ELF-1 (cell line): ENCODE data around the gene DMBT1.

ENCODE experiments used
- DNase-seq: peaks from one replicate; pipeline ENCODE4 v3.0.0-alpha.2; 2016; ENCODE audit warnings: low read depth, low spot score

The DMBT1 gene

DNA sequence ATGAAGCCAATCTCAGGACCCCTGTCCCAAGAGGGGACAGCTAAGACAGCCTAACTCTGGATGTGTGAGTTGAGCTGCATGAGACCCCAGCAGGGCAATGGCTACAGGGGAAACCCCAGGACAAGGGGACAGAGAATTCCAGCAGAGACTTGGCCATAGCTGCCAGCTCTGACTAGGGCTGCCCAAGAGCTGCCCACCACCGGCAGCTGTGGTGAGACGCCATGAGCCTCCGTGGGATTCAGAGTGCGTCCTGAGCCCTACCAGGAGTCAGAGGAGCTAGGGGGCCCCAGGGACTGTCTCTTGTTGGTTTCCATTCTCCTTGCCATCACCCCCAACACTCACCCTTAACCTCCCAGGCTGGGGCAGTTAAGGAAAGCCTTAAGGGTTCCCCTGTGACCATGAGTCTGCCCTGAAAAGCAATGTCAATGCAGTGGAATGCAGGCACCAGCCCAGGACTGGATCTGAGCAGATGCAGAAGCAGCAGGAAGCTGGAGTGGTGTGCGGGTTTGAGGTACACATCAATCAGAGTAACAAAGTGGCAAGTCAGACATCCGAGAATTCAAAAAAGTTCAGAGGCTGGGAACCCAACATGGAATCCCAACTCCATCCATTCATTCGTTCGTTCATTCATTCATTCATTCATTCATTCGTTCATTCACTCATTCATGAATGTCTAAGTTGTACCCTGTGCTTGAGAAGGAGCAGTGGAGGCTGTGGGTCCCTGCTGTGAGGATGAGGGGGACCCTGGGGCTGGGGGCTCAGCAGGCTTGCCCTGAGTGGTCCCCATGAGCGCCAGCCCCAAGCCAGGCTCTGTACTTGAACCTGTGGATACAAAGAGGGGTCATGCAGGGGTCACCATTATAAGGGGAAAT is 86.2 kb downstream of the DMBT1 start:
- no peak for DNase-seq

DNA sequence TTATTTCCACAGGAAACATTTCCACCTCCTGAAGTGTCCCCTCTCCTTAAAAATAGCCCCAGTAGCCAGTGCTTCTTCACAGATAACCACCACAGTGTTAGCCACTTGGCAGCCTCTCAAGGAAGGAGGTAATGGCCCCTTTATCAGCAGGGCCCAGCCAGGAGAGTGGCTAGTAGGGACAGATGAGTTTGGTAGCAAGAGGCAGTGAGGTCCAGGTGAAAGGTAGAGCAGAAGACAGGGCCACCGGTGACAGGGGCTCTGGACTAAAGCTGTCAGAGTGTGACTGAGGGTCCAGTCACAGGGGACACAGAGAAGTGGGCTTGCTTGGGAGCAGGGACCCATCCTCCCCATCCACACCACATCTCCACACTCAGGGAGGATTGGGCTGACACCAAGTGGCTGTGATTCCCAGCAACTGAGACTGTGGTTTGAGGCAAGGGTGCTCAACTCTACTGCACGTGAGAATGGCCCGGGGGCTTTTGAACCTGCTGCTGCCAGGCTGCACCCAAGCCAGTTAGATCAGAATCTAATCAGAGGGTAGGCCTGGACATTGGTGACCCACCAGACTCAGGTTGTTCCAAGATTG is 86.9 kb downstream of the DMBT1 start:
- no peak for DNase-seq

DNA sequence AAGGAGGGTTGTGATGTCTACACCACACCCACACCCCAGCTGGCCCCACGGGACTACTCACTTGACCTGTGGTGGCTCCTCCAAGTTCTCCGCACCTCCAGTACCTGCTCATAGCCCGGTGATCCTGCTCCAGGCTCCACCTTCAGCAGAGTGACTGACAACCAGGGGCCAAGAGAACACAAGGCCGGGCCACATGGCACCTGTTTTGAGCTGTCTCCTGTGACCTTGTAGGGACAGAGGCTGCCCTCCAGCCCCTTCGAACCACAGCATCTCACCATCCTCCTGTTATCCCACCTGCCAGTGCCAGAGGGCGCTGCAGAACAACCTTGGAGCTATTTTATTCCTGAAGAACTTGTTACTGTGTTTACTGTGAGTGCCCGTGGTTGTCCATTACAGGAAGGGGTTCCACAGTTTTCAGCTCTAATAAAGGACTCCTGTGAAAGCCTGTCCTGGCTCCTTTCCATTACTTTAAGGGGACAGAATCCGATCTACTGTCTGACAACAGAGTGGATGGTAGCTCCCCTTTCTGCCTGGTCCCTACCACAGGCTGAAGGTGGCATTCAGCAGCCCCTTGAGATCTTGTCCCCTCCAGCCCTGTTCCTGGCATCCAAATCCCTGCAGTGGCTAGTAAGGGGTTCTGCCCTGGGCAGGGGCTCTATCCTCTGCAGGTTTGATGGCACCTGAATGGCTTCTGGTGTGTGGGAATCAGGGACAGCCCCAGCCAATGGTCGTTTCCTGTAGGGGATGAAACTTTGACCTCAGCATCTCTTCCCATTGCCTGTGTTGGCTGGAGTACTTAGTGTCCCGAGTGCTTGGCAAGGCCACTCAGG is 88.3 kb downstream of the DMBT1 start:
- peak; percentile 87 for DNase-seq

DNA sequence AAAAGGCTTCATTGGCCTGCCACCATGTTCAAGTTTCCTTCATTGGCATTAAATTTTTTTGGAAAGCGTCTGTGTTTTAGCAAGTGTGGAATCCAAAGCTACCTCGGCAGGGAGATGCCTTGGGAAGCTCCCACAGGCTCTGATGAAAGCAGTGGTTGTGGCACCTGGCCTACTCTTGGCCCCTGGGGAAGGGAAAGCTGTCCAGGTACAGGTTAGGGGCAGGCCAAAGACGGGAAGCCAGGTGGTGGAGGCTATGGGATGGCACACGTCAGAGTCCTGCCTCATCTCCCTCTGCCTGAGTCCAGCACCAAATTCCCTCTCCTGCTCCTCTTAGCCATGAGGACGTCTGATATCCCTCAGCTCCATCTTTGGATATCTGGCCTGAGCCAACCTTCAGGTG is 89.3 kb downstream of the DMBT1 start:
- no peak for DNase-seq

DNA sequence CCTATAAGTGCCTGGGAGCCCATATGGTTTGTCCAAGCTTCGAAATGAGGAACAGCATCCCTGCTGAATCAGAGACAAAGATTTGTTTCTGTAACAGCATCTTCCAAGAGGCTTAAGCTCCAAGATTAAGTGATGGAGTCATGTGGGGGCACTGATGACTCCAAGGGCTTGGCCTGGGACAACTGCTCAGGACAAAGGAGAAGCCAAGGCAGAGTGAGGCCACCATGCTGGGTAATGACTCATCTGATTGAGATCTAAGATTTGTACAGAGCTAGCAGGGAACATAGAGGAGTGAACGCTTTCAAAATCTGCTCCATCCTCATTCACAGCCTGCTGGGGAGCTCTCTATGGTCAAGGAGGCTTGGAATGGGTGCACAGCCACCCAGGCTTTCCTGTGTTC is 89.8 kb downstream of the DMBT1 start:
- no peak for DNase-seq

DNA sequence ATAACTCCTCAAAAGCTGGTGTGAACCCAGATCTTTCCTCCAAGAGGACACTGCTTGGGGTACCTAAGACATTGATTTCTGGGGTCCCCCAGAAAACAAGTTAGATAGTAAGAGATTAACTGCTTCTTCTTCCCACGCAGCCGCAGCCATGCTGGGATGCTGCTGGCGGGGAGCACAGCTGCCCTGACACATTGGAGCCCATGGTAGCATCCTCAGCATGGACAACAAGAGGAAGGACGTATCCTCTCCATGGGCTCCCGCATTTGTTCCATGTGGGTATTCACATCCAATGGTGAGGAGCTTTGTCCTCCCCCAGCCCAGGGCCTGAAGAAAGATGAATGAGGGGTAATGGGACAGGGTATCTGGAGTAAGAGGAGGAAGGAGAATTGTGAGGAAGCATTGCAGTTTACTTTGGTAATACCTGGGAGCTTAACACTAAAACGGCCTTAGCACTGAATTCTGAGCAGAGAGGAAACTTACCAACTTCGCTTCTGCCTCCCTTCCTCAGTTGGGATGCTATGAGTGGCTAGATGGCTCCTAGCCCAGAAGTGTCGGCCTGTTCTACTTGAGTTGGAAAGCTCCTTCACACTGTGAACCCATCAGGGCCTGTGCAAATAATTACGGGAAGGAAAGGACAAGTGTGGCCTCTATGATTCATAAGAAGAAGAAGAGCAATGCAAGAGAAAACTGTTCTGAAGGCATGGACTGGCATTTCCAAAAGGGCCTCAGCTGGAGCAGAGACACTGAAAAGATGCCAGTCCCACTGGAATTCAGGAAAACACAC is 95.2 kb downstream of the DMBT1 start:
- no peak for DNase-seq

DNA sequence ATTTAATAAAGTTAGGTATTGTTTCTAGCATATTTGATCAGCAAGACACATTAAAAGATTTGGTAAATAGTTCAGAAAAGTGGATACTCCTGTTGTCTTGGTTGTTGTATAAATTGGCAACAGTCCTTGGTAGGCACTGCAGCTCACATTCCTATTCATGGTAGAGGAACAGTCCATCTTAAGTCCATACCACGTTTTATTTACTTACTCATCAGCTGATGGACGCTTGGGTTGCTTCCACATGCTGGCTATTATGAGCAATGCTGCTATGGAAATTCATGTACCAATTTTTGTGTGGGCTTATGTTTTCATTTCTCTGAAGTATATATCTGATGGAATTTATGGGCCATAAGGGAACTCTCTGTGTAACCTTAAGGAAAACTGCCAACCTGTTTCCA is 95.8 kb downstream of the DMBT1 start:
- no peak for DNase-seq

DNA sequence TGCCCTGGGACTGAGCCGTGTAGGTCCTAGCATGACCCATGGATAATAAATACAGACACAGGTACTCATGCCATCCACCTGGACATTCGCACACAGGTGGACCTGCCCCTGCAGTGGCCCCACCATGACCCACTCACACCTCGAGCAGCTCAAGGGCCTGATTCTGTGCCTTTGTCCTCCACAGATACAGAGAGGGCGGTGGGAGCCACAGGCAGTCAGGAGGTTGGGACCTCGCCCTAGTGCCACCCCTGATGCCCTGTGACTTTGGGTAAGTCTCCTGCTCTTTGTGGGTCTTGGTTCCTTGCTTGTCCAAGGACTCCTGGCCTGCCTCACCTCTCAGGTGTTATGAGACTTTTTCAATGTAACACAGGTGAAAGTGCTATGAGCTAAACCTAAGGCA is 96.2 kb downstream of the DMBT1 start:
- DNase-seq: no peak

DNA sequence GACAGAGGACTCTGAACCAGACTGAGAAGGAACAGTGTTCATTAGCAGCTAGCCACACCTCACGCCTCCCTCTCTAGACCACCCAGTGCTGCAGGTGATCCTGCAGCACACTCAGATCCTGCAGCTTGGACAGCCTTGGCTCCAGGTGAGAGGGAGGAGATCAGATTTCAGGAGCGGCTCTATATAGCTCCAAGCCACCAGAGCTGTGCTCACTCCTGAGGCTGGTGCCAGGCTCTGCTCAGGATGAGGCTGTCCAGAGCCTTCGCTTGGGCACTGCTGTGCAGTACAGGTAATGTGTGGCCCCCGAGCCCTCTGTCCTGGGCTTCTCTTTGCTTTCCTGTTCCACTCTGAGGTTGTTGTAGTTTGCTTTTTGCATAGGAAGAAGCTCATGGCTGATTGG is 96.7 kb downstream of the DMBT1 start:
- no peak for DNase-seq

DNA sequence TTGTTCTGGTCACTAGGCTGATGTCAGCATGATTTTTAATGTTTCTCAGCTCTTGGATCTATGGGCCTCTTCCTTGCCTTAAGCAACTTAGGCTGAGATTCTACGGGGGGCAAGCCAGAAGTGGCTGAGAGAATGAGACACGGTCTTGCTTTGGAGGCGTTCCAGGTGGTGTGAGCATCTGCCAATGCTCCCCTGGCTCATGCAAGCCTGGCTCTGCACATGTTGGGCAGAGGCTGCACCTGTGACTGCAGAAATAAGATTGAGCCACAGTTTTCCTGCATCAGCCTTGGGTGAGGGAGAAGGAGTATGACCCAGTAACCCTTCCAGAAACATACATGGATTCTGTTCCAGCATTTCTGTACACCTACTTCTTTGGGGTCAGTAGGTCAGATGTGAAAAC is 97.2 kb downstream of the DMBT1 start:
- DNase-seq: no peak

DNA sequence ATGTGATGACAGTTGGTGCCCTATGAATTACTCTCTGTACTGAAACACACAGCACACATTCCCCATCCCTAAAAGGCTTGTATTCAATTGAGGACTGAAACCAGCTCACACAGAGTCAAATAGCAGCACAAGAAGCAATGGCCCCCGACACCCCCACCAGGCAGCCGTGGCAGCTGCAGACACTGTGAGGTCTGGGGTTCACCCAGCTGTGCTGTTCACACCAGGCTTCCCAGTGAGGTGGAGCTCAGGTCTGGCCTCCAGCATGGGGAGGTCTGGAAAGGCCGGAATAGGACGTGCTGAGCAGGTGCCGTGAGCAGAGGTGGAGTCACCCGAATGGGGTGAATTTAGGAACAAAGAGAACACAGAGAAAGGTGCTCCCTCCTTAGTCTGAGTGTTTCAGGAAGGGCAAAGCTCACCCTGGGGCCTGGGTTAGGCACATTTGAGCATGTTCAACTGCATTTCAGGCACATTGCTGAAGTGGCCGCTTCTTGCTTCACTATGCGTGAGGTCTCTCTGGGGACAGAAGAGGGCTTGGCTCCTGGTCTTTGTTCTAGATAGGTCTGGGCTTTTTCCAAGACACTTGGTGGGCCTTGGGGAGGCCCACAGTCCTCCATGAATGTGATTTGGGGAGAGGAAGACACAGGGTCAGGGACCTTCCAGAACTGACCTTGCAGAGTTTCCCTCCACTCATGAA is 97.9 kb downstream of the DMBT1 start:
- no peak for DNase-seq

DNA sequence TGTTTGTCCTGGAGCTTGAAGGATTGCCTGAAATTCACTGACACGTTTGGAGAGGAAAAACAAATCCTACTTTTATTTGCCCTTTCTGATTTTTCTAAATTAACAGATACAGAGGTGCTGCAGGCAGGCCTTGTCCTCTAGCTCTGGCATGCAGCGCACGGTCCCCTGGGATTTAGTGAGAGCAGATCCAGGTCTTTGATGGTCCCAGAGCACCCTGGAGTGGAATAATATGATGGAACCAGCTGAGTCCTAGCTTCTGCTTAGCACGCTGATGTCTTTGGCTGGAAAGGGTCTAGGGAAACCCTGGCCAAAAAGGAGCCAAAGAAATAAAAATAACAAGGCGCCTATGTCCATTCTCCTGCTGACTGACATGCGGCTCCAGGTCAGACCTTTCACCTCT is 98.6 kb downstream of the DMBT1 start:
- DNase-seq: no peak

DNA sequence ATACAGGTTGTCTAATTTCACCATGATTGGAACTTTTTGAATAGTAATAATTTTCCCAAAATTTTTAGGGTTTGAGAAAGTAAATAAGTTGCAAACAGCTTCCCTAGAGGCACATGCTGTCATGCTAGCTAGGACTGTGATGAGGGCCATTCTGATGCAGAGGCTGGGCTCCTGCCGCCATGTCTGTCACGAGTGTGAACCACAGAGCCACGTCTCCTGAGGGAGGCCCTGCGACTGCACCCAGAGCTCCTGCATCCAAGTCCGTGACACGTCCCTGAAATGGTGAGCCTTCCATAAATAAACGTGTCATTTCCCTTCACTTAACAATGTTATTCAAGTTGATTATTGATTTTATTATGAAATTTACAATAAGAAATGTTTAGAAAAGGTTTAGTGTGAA is 99.1 kb downstream of the DMBT1 start:
- no peak for DNase-seq

DNA sequence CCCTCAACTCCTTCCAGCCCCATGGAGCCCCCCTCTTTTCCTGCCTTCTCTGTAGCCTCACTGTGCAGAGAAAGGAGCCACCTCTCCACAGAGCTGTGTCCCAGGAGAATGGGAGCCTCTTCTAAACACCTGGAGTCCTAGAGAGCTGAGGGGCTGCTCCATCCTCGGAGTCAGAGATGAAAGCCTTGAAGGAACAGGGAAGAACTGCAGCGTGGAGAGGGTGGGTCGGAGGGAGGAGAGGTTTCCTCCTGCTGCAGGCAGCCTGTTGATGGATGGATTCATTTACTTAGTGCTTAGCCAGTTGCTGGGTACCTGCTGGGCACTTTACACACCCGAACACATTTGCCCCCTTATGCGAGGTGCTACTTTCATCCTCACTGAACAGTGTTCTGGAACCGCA is 100.1 kb downstream of the DMBT1 start:
- no peak for DNase-seq

DNA sequence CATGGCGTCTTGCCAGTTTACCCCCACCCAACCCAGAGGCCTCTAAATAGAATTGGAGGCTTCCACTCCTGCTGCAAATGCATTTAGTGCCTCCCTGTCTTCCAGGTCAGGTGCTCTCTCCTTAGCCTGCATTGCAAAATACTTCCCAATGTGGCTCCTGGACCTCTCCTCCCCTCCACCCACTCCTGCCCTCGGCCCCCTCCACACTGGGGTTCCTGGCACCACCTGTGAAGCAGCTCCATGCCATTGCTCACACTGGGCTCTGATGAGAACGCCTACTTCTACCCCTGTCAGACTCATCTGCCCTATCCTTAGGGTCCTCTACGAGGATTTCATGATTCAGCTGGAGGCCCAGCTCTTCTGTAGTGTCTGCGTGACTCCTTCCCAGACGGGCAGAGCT is 101.7 kb downstream of the DMBT1 start:
- no peak for DNase-seq

DNA sequence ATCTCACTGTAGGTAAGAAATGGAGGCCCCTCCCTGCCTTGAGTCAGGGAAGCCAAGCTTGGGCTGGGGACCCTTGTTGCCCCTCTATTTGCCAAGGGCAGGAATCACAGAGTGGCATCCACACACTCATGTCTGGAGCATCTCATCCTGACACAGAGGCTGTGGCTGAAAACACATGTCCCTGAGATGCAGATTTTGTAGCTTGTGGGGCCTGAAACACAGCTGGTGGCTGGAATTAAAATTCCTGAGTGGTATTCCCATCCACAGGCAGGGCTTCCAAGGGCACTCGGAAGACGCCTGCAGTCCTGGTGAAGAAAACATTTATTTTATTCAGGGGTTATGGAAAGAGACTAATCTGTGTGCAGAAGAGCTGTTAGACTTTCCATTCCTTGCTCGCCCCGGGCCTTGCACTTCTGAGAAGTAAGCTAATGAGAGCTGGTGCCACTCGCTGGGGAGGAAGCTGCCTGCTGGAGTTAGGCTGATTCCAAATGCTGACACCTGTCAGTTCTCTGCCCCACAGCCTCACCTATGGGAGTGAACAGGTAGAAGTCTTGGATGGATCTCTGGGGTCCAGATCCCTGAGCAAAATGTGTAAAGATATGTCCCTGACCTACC is 103.1 kb downstream of the DMBT1 start:
- no peak for DNase-seq

DNA sequence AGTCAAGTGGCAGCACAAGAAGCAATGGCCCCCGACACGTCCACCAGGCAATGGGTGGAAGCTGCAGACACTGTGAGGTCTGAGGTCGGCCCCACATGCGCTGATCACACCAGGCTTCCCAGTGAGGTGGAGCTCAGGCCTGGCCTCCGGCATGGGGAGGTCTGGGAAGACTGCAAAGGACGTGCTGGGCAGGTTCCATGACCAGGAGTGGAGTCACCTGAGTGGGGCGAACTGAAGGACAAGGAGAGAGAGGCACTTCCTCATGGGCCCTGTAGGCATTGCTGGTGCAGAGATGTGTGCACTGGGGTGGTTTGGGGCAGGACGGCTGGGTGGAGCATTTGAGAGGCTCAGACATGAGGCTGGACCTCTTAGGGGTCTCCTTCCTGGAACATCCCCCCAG is 103.9 kb downstream of the DMBT1 start:
- no peak for DNase-seq

DNA sequence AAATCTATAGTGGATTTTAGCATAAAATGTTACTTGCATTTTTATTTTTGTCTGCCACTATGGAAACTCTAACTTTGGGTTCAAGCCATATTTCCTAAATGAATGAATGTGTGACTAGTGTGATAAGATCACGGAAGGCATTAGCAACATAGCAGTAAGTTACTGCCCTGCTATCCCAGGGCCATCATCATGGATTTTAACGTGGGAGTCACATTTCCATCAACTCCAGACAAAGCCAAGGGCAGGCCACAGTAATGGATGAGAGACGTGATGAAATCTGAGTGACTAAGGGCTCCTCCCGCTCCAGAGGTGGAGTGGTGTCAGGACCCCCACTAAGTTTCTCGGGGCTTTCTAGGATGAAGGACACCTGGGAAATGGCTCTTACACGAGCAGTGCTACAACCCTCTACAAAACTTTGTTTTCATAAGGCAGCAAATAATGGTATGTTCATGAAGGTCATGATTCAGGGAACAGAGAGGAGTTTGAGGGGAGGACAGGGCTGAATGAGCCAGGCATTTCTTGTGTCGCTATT is 104.8 kb downstream of the DMBT1 start:
- no peak for DNase-seq

DNA sequence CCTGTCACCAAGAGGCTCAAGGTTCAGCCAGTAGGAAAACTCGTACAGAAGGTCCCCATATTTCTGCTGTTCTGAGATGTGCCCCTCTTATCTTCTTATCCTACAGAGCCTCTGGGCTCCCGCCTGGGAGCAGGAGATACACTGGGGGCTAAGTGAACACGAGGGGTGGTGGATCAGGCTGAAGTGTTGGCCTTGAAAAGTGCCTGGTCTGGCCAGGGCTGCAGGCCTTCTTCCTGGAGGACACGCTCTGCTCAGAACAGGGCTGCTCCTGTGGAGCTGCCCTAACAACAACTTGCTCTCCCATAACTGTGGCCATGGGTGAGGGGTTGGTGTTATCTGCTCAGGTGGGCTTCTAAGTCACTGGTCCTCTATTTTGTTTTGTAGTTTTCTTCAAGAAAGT is 105.4 kb downstream of the DMBT1 start:
- DNase-seq: no peak

DNA sequence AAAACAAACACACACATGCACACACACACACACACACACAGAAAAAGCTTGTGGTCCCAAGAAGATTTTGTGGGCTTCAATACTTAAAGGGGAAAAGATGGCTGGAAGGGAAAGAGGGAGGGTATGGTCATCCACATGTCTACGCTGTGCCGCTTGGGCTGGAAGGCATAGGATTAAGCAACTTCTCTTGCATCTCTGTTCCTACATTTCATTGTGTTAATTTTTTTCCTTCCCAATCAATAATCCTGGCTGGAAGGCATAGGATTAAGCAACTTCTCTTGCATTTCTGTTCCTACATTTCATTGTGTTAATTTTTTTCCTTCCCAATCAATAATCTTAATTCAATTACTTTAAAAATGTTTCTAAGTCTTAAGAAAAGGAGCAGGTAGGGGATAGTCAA is 108.5 kb downstream of the DMBT1 start:
- no peak for DNase-seq

DNA sequence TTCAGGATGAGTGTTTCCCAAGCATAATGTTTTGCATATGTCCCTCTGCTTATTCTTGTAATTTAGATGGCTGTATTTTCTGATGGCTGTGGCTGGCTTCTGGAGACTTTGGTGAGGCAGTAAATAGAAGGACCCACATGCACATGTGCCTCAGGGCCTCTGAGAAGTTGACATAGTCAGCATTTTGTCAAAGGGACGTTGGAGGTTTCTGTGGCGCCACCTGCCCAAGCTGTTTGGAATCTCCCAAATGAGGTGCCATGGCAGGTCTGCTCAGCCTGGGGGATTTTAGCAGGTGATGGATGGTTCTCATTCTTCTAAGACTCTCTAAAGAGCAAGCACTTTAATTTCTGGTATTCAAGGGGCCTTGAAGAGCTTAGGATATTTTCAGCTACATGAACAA is 109.3 kb downstream of the DMBT1 start:
- DNase-seq: peak; percentile 76
